GM08714 (cell line): ENCODE measurements around the gene WIPF1.

Source experiments
- H3K4me3 ChIP-seq: fragments of 200-500 bp; sonication (Bioruptor generic); 2 replicates; pipeline ENCODE4 v1.5.1; 2014; ENCODE audit warnings: mild to moderate bottlenecking, low read length, inconsistent platforms
- ZNF274 ChIP-seq: IDR thresholded peaks from 2 replicates; pipeline ENCODE4 v1.6.1; 2012; ENCODE audit warnings: mild to moderate bottlenecking, low read depth, low read length

WIPF1 gene

DNA sequence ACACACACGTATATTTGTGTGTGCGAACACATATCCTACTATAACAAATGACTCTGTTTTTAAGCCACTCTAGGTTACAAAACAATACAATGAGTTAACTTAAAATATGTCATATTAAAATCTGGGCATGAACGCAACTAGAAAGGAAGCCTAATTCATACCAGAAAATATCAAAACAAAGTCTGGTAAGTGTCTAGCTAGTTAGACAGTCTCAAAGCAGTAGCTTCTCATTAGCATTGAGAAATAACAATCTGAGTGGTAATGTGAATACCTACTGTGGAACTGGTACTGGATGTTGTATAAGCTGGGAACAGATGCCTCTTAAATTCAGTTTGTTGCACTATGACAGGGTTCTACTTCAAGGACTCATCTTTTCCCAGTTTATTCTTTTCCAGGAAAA is 32.5 kb upstream of the WIPF1 start:
- no peak for TF ChIP-seq ZNF274
- no peak overlapping the region for H3K4me3 ChIP-seq

GRCh38 chr2:174629506-174629905 is 31.9 kb upstream of the WIPF1 start:
- no peak for TF ChIP-seq ZNF274
- no peak overlapping the region for H3K4me3 ChIP-seq

GRCh38 chr2:174628528-174629169 is 31.0 kb upstream of the WIPF1 start:
- no peak for TF ChIP-seq ZNF274
- no peak overlapping the region for H3K4me3 ChIP-seq

GRCh38 chr2:174627216-174627615 is 29.6 kb upstream of the WIPF1 start:
- TF ChIP-seq ZNF274 = no peak
- no peak overlapping the region for H3K4me3 ChIP-seq

- TF ChIP-seq ZNF274 = no peak
- H3K4me3 ChIP-seq = no peak overlapping the region
These were observed 27.4 kb upstream of the WIPF1 start for GRCh38 chr2:174624895-174625430.

GRCh38 chr2:174623690-174624089 is 26.1 kb upstream of the WIPF1 start:
- TF ChIP-seq ZNF274 = no peak
- no peak overlapping the region for H3K4me3 ChIP-seq

- H3K4me3 ChIP-seq = no peak overlapping the region; the same call in 1 of the 2 replicates
- no peak for TF ChIP-seq ZNF274
These were observed 25.6 kb upstream of the WIPF1 start for GRCh38 chr2:174623106-174623637.

DNA sequence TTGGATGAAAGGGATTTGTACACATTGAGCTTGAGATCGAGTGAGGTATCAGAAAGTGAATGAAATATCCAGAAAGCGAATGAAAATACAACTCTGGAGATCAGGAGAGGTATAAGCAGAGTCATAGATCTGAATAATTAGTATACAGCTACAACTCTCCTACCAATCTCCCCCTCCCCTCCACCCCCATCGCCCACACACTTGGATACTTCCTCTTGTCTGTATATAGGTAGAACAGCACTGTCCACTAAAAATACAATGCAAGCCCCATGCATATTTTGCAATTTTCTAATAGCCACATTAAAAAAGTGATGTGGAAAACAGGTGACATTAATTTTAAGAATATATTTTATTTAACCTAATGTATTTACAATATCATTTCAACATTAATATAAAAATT is 23.7 kb upstream of the WIPF1 start:
- TF ChIP-seq ZNF274 = no peak
- H3K4me3 ChIP-seq = no peak overlapping the region

GRCh38 chr2:174618179-174618578 is 20.6 kb upstream of the WIPF1 start:
- no peak overlapping the region for H3K4me3 ChIP-seq
- no peak for TF ChIP-seq ZNF274

GRCh38 chr2:174617718-174618117 is 20.1 kb upstream of the WIPF1 start:
- no peak overlapping the region for H3K4me3 ChIP-seq
- no peak for TF ChIP-seq ZNF274

- no peak overlapping the region for H3K4me3 ChIP-seq
- no peak for TF ChIP-seq ZNF274
These were observed 19.5 kb upstream of the WIPF1 start for GRCh38 chr2:174617120-174617519.

DNA sequence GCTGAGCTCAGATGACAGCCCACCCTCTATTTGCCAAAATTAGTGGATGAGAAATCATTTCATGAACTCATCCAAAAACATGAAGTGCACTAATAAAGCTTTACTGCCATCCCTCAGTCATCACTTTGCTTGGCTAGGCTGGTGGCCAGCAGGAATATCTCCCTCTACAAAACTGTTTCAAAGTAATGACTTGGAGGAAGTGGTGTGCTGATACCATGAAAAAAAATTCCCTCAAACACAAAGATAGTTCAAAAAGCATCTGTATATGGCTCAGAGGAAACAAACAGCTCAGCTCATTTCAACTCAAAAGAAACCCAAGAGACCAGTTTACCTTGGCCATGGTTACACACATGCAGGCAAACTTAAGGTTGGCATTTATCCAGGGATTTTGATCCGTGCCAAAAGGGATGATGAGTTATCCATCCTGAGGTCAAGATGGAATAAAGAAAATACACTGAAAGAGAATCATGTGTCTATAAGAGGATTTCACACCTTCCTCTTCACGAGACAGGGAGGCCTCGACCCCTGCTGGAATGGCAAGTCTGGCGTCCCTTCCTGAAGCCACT is 18.4 kb upstream of the WIPF1 start:
- no peak overlapping the region for H3K4me3 ChIP-seq

GRCh38 chr2:174614261-174614660 is 16.7 kb upstream of the WIPF1 start:
- H3K4me3 ChIP-seq = no peak overlapping the region
- TF ChIP-seq ZNF274 = no peak

More for the DNA sequence above, 18.4 kb upstream of the WIPF1 start:
- no peak for TF ChIP-seq ZNF274

GRCh38 chr2:174613531-174613930 is 15.9 kb upstream of the WIPF1 start:
- H3K4me3 ChIP-seq = no peak overlapping the region
- TF ChIP-seq ZNF274 = no peak

GRCh38 chr2:174612970-174613369 is 15.4 kb upstream of the WIPF1 start:
- no peak for TF ChIP-seq ZNF274
- H3K4me3 ChIP-seq = no peak overlapping the region
